22Rv1 (cell line): ENCODE results near the gene GATAD2A.

ENCODE experiments used
- ZFX ChIP-seq: fragments of 450-650 bp; IDR thresholded peaks from 2 replicates; pipeline ENCODE4 v1.6.1; 2017; ENCODE audit warnings: antibody characterized with exemption, borderline replicate concordance
- TF ChIP-seq, protein P1 (sequence below): fragments of 450-650 bp; IDR thresholded peaks from 2 replicates; pipeline ENCODE4 v1.5.1; 2017; ENCODE audit warnings: mild to moderate bottlenecking

DNA sequence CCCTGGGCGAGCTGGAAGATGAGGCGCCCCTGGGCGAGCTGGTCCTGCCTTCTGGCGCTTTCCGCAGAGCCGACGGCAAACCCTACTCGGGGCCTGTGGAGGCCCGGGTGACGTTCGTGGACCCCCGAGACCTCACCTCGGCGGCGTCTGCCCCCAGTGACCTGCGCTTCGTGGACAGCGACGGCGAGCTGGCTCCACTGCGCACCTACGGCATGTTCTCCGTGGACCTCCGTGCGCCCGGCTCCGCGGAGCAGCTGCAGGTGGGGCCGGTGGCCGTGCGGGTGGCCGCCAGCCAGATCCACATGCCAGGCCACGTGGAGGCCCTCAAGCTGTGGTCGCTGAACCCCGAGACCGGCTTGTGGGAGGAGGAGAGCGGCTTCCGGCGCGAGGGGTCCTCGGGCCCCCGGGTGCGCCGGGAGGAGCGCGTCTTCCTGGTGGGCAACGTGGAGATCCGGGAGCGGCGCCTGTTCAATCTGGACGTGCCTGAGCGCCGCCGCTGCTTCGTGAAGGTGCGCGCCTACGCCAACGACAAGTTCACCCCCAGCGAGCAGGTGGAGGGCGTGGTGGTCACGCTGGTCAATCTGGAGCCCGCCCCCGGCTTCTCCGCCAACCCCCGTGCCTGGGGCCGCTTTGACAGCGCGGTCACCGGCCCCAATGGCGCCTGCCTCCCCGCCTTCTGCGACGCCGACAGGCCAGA lies 138.9 kb downstream of the GATAD2A start:
- TF ChIP-seq, protein P1, sequence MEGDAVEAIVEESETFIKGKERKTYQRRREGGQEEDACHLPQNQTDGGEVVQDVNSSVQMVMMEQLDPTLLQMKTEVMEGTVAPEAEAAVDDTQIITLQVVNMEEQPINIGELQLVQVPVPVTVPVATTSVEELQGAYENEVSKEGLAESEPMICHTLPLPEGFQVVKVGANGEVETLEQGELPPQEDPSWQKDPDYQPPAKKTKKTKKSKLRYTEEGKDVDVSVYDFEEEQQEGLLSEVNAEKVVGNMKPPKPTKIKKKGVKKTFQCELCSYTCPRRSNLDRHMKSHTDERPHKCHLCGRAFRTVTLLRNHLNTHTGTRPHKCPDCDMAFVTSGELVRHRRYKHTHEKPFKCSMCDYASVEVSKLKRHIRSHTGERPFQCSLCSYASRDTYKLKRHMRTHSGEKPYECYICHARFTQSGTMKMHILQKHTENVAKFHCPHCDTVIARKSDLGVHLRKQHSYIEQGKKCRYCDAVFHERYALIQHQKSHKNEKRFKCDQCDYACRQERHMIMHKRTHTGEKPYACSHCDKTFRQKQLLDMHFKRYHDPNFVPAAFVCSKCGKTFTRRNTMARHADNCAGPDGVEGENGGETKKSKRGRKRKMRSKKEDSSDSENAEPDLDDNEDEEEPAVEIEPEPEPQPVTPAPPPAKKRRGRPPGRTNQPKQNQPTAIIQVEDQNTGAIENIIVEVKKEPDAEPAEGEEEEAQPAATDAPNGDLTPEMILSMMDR = no peak
- TF ChIP-seq ZFX = no peak
